ENCODE measurements around the gene SLC43A1.
"Not testable (repeated sequence)": the region's sequence is repeated elsewhere in the genome, so short reads cannot be mapped to it uniquely, and the experiment has no call there.

The SLC43A1 gene

GRCh38 chr11:57460022-57460757, 55.3 kb downstream of the SLC43A1 start, which contains the start of gene RTN4RL2:
RTN4RL2 (plus strand) TSS chr11:57460528; CDS start chr11:57460866, 338 bp downstream.
- no peak for DNase-seq

- DNase-seq: no peak
These were observed 56.1 kb downstream of the SLC43A1 start for GRCh38 chr11:57459164-57460021.

- no peak for DNase-seq
These were observed 56.9 kb downstream of the SLC43A1 start for GRCh38 chr11:57458410-57459163.

GRCh38 chr11:57458060-57458409, 57.5 kb downstream of the SLC43A1 start:
- DNase-seq: no peak

- no peak for DNase-seq
These were observed 57.9 kb downstream of the SLC43A1 start for GRCh38 chr11:57457643-57458023.

GRCh38 chr11:57456960-57457642, 58.4 kb downstream of the SLC43A1 start:
- DNase-seq: peak; percentile 73

- DNase-seq: no peak
These were observed 61.8 kb downstream of the SLC43A1 start for GRCh38 chr11:57453543-57454177.

- no peak for DNase-seq
These were observed 69.4 kb downstream of the SLC43A1 start for GRCh38 chr11:57446055-57446454.

- DNase-seq: not testable (repeated sequence)
These were observed 70.4 kb downstream of the SLC43A1 start for GRCh38 chr11:57445122-57445394.

GRCh38 chr11:57444362-57445121, 71.0 kb downstream of the SLC43A1 start:
- no peak for DNase-seq

- no peak for DNase-seq
These were observed 74.6 kb downstream of the SLC43A1 start for GRCh38 chr11:57440744-57441414.

- no peak for DNase-seq
These were observed 75.7 kb downstream of the SLC43A1 start for GRCh38 chr11:57439786-57440185.

GRCh38 chr11:57438345-57439285, 76.9 kb downstream of the SLC43A1 start:
- no peak for DNase-seq

GRCh38 chr11:57436031-57436430, 79.5 kb downstream of the SLC43A1 start:
- no peak for DNase-seq

- DNase-seq: peak; percentile 53
These were observed 80.6 kb downstream of the SLC43A1 start for GRCh38 chr11:57434640-57435546.

Measured in amniotic stem cell (primary cell).